Measurements from ENCODE around the gene DLEC1.
A peak's percentile ranks its signal among the peaks of the same experiment; 100 is the strongest.

Gene DLEC1

GRCh38 chr3:37995652-37996641, 43.1 kb upstream of the DLEC1 start:
- no peak for DNase-seq
- Histone ChIP-seq H3K27ac (ENCODE audit: low read depth, low read length) (no peak overlapping the region), H3K18ac (ENCODE audit: low read length) (no peak overlapping the region), H3K4me2 (ENCODE audit: low read length) (no peak overlapping the region), H3K79me1 (ENCODE audit: low read length) (no peaks in the 10 kb centered on the region), H4K8ac (ENCODE audit: low read depth, low read length) (no peak overlapping the region), H2BK120ac (ENCODE audit: low read depth, low read length) (no peak overlapping the region), H3K56ac (ENCODE audit: low read length) (no peak overlapping the region), H3K9ac (ENCODE audit: low read length) (no peak overlapping the region), H3K4me1 (ENCODE audit: control insufficient read depth, low read depth, low read length) (peaks cover 6% of the 10 kb centered on the region), H2AK5ac (ENCODE audit: low read length) (no peak overlapping the region), H4K5ac (ENCODE audit: low read length) (no peak overlapping the region), H2BK15ac (replicated peaks; ENCODE audit: low read depth) (no peak overlapping the region), H3K36me3 (ENCODE audit: control insufficient read depth, insufficient read depth, low read length) (no peaks in the 10 kb centered on the region), H3K27me3 (ENCODE audit: insufficient read depth, low read length, poor library complexity) (no peaks in the 10 kb centered on the region), H3K23ac (ENCODE audit: low read length) (no peak overlapping the region), H2BK5ac (ENCODE audit: low read length) (no peak overlapping the region), H3K4me3 (ENCODE audit: low read length) (no peak overlapping the region), H3K4ac (ENCODE audit: low read depth, low read length) (no peak overlapping the region), H3K79me2 (ENCODE audit: control insufficient read depth, insufficient read depth, low read length) (no peaks in the 10 kb centered on the region)
- no CpG with 5 or more reads among the region's 10 CpGs for whole genome bisulfite sequencing (ENCODE audit: extremely low coverage, insufficient coverage, low lambda C conversion rate)

GRCh38 chr3:37996785-37997301, 42.2 kb upstream of the DLEC1 start:
- Histone ChIP-seq H2AK5ac (ENCODE audit: low read length) (no peak overlapping the region), H3K4me1 (ENCODE audit: control insufficient read depth, low read depth, low read length) (peaks cover 6% of the 10 kb centered on the region), H3K27ac (ENCODE audit: low read depth, low read length) (no peak overlapping the region), H3K4ac (ENCODE audit: low read depth, low read length) (no peak overlapping the region), H3K9ac (ENCODE audit: low read length) (no peak overlapping the region), H2BK5ac (ENCODE audit: low read length) (no peak overlapping the region), H3K79me1 (ENCODE audit: low read length) (no peaks in the 10 kb centered on the region), H4K5ac (ENCODE audit: low read length) (no peak overlapping the region), H3K23ac (ENCODE audit: low read length) (no peak overlapping the region), H3K56ac (ENCODE audit: low read length) (no peak overlapping the region), H3K27me3 (ENCODE audit: insufficient read depth, low read length, poor library complexity) (no peaks in the 10 kb centered on the region), H3K79me2 (ENCODE audit: control insufficient read depth, insufficient read depth, low read length) (no peaks in the 10 kb centered on the region), H3K36me3 (ENCODE audit: control insufficient read depth, insufficient read depth, low read length) (no peaks in the 10 kb centered on the region), H3K18ac (ENCODE audit: low read length) (no peak overlapping the region), H2BK120ac (ENCODE audit: low read depth, low read length) (no peak overlapping the region), H3K4me2 (ENCODE audit: low read length) (no peak overlapping the region), H2BK15ac (replicated peaks; ENCODE audit: low read depth) (no peak overlapping the region), H4K8ac (ENCODE audit: low read depth, low read length) (no peak overlapping the region), H3K4me3 (ENCODE audit: low read length) (no peak overlapping the region)
- no CpG with 5 or more reads among the region's 7 CpGs for WGBS (ENCODE audit: extremely low coverage, insufficient coverage, low lambda C conversion rate)
- peak; percentile 89 for DNase-seq

DNA sequence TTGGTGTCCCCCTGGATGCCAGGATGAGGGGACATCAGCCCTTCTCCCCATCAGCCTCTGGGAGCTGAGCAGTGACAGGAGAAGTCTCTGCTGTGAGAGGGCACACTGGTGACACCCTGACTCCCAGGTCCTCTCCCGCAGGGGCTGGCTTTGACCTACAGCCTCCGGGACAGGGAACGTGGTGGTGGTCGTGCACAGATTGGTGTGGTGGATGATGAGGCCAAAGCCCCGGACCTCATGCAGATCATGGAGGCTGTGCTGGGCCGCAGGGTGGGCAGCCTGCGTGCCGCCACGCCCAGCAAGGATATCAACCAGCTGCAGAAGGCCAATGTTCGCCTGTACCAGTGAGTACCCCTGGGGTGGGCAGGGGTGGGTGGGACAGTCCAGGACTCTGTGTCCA, 41.7 kb upstream of the DLEC1 start:
- H2BK5ac ChIP-seq (ENCODE audit: low read length): no peak overlapping the region
- H3K36me3 ChIP-seq (ENCODE audit: control insufficient read depth, insufficient read depth, low read length): no peaks in the 10 kb centered on the region
- no peak overlapping the region for H3K9ac ChIP-seq (ENCODE audit: low read length)

GRCh38 chr3:37997791-37998370, 41.1 kb upstream of the DLEC1 start:
- no CpG with 5 or more reads among the region's 6 CpGs for WGBS (ENCODE audit: extremely low coverage, insufficient coverage, low lambda C conversion rate)
- H3K4me1 ChIP-seq (ENCODE audit: control insufficient read depth, low read depth, low read length): peaks cover 6% of the 10 kb centered on the region
- H3K27me3 ChIP-seq (ENCODE audit: insufficient read depth, low read length, poor library complexity): no peaks in the 10 kb centered on the region
- H3K23ac ChIP-seq (ENCODE audit: low read length): no peak overlapping the region
- no peaks in the 10 kb centered on the region for H3K79me2 ChIP-seq (ENCODE audit: control insufficient read depth, insufficient read depth, low read length)
- H2BK5ac ChIP-seq (ENCODE audit: low read length): no peak overlapping the region
- H3K9ac ChIP-seq (ENCODE audit: low read length): peak overlapping the region; percentile 86
- no peak overlapping the region for H4K8ac ChIP-seq (ENCODE audit: low read depth, low read length)
- H4K5ac ChIP-seq (ENCODE audit: low read length): no peak overlapping the region
- peak overlapping the region; percentile 93 for H3K56ac ChIP-seq (ENCODE audit: low read length)
- H3K36me3 ChIP-seq (ENCODE audit: control insufficient read depth, insufficient read depth, low read length): no peaks in the 10 kb centered on the region
- H3K4me2 ChIP-seq (ENCODE audit: low read length): no peak overlapping the region
- H2BK120ac ChIP-seq (ENCODE audit: low read depth, low read length): no peak overlapping the region
- no peak overlapping the region for H3K4me3 ChIP-seq (ENCODE audit: low read length)
- no peak overlapping the region for H3K27ac ChIP-seq (ENCODE audit: low read depth, low read length)
- H2AK5ac ChIP-seq (ENCODE audit: low read length): no peak overlapping the region
- H3K4ac ChIP-seq (ENCODE audit: low read depth, low read length): no peak overlapping the region
- no peaks in the 10 kb centered on the region for H3K79me1 ChIP-seq (ENCODE audit: low read length)
- H3K18ac ChIP-seq (ENCODE audit: low read length): no peak overlapping the region
- no peak overlapping the region for H2BK15ac ChIP-seq (replicated peaks; ENCODE audit: low read depth)
- no peak for DNase-seq

More for the DNA sequence above, 41.7 kb upstream of the DLEC1 start:
- no peak overlapping the region for H3K27ac ChIP-seq (ENCODE audit: low read depth, low read length)
- DNase-seq: no peak
- no peak overlapping the region for H4K8ac ChIP-seq (ENCODE audit: low read depth, low read length)
- no peaks in the 10 kb centered on the region for H3K79me2 ChIP-seq (ENCODE audit: control insufficient read depth, insufficient read depth, low read length)
- no CpG with 5 or more reads among the region's 10 CpGs for WGBS (ENCODE audit: extremely low coverage, insufficient coverage, low lambda C conversion rate)
- no peak overlapping the region for H2BK15ac ChIP-seq (replicated peaks; ENCODE audit: low read depth)
- H3K79me1 ChIP-seq (ENCODE audit: low read length): no peaks in the 10 kb centered on the region
- H4K5ac ChIP-seq (ENCODE audit: low read length): no peak overlapping the region
- no peaks in the 10 kb centered on the region for H3K27me3 ChIP-seq (ENCODE audit: insufficient read depth, low read length, poor library complexity)
- H3K4me1 ChIP-seq (ENCODE audit: control insufficient read depth, low read depth, low read length): peaks cover 6% of the 10 kb centered on the region
- H3K4ac ChIP-seq (ENCODE audit: low read depth, low read length): no peak overlapping the region
- no peak overlapping the region for H3K56ac ChIP-seq (ENCODE audit: low read length)
- H3K4me2 ChIP-seq (ENCODE audit: low read length): no peak overlapping the region
- H3K18ac ChIP-seq (ENCODE audit: low read length): no peak overlapping the region
- H3K4me3 ChIP-seq (ENCODE audit: low read length): no peak overlapping the region
- H2AK5ac ChIP-seq (ENCODE audit: low read length): no peak overlapping the region
- no peak overlapping the region for H3K23ac ChIP-seq (ENCODE audit: low read length)
- no peak overlapping the region for H2BK120ac ChIP-seq (ENCODE audit: low read depth, low read length)

GRCh38 chr3:37999836-38000235, 39.2 kb upstream of the DLEC1 start:
- Histone ChIP-seq H3K36me3 (ENCODE audit: control insufficient read depth, insufficient read depth, low read length) (no peaks in the 10 kb centered on the region), H3K4me2 (ENCODE audit: low read length) (no peak overlapping the region), H2AK5ac (ENCODE audit: low read length) (no peak overlapping the region), H3K4ac (ENCODE audit: low read depth, low read length) (no peak overlapping the region), H3K27me3 (ENCODE audit: insufficient read depth, low read length, poor library complexity) (no peaks in the 10 kb centered on the region), H2BK15ac (replicated peaks; ENCODE audit: low read depth) (no peak overlapping the region), H3K18ac (ENCODE audit: low read length) (no peak overlapping the region), H3K23ac (ENCODE audit: low read length) (no peak overlapping the region), H4K5ac (ENCODE audit: low read length) (no peak overlapping the region), H3K9ac (ENCODE audit: low read length) (no peak overlapping the region), H4K8ac (ENCODE audit: low read depth, low read length) (no peak overlapping the region), H3K27ac (ENCODE audit: low read depth, low read length) (no peak overlapping the region), H3K79me2 (ENCODE audit: control insufficient read depth, insufficient read depth, low read length) (no peaks in the 10 kb centered on the region), H3K4me3 (ENCODE audit: low read length) (no peak overlapping the region), H3K79me1 (ENCODE audit: low read length) (no peaks in the 10 kb centered on the region), H2BK120ac (ENCODE audit: low read depth, low read length) (no peak overlapping the region), H3K56ac (ENCODE audit: low read length) (no peak overlapping the region), H3K4me1 (ENCODE audit: control insufficient read depth, low read depth, low read length) (peaks cover 6% of the 10 kb centered on the region), H2BK5ac (ENCODE audit: low read length) (no peak overlapping the region)
- no peak for DNase-seq
- WGBS (ENCODE audit: extremely low coverage, insufficient coverage, low lambda C conversion rate): no CpG with 5 or more reads among the region's 6 CpGs

All from mesendoderm (in vitro differentiated cells).